Vagina (tissue), 2 donors: ENCODE measurements around the gene TRIM10.

Source experiments
- POLR2A ChIP-seq, 2 donors: fragments of 450-650 bp; IDR thresholded peaks; one replicate each; pipeline ENCODE4 v1.6.1; 2017; ENCODE audit warnings: antibody characterized with exemption in 2 of 2, mild to moderate bottlenecking in 2 of 2, moderate library complexity in 2 of 2
- POLR2AphosphoS5 ChIP-seq, 2 donors: sonication (generic); formaldehyde crosslinking; IDR thresholded peaks; one replicate each; pipeline ENCODE4 v1.9.0; 2017; ENCODE audit warnings: antibody characterized with exemption in 2 of 2, mild to moderate bottlenecking in 2 of 2, low read depth in 1 of 2; ENCODE audit not compliant: insufficient read depth in 1 of 2
- TF ChIP-seq, protein P1 (sequence below), 3 experiments: fragments of 450-650 bp in 2 of 3; fragments of 200-600 bp in 1 of 3; sonication (generic) in 1 of 3; IDR thresholded peaks; one replicate each; pipeline ENCODE4 v1.5.1; 2017 to 2019; ENCODE audit warnings: antibody characterized with exemption in 3 of 3, mild to moderate bottlenecking in 2 of 3, moderate library complexity in 2 of 3

DNA sequence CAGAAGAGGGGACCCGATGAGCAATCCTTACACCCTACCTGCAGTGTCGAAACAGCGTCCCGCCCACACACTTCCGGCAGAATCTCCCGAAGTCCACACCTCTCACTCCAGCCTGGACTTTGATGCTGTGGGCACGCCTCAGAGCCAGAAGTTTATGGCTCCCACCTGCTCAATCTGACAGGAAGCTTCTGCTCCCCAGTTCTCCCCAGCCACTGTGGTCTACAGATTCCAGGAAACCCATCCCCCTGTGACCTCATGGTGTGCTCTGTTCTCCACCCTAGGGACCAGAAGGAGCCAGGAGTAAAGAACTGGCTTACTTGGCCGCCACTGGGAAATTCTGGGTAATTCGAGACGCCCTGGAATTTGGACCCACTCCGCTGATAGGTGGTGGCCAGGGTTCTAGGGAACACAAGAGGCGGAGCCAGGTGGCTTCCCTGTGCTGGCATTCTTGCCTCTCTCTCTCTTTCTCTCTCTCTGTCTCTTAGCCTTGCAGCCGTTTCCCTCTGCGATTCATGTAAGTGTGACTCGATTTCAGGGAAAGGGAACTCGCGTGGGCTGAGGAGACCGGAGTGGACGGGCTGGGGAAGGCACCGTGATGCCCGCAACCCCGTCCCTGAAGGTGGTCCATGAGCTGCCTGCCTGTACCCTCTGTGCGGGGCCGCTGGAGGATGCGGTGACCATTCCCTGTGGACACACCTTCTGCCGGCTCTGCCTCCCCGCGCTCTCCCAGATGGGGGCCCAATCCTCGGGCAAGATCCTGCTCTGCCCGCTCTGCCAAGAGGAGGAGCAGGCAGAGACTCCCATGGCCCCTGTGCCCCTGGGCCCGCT lies 2.3 kb upstream of the TRIM10 start, which contains the start of gene TRIM15:
- TF ChIP-seq, protein P1, sequence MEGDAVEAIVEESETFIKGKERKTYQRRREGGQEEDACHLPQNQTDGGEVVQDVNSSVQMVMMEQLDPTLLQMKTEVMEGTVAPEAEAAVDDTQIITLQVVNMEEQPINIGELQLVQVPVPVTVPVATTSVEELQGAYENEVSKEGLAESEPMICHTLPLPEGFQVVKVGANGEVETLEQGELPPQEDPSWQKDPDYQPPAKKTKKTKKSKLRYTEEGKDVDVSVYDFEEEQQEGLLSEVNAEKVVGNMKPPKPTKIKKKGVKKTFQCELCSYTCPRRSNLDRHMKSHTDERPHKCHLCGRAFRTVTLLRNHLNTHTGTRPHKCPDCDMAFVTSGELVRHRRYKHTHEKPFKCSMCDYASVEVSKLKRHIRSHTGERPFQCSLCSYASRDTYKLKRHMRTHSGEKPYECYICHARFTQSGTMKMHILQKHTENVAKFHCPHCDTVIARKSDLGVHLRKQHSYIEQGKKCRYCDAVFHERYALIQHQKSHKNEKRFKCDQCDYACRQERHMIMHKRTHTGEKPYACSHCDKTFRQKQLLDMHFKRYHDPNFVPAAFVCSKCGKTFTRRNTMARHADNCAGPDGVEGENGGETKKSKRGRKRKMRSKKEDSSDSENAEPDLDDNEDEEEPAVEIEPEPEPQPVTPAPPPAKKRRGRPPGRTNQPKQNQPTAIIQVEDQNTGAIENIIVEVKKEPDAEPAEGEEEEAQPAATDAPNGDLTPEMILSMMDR (IDR thresholded peaks at IDR 0.05): no peak
- no peak for TF ChIP-seq POLR2A (IDR thresholded peaks at IDR 0.05)
- no peak for TF ChIP-seq POLR2AphosphoS5 (IDR thresholded peaks at IDR 0.05; ENCODE audit: insufficient read depth in 1 of 2, low read depth in 1 of 2)
